ENCODE results near the gene STARD6.

DNA sequence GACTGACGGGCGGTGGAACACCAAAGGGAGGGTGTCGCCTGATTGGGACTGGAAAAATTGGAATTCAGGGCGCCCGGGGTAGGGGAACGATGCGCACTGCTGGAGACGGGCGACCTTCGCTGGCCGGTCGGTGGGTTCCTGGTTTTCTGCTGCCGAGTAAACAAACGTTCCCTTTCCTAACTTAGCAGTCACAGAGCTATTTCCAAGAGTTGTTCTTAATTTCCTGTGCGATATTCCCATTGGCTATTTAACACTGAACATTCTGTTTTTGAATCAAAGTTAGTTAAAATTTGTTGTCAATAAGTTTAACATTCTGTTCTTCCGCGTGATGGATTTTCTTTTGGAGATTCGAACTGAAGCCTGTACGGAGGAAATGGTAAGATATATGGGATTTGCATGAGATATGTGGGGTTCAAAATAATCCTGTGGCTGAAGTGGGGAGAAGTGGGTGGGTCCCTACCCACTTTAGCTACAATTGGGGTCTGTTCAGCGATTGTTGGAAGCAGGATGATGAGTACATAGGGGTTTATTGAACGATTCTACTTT is 910 bp upstream of the STARD6 start:
- TF ChIP-seq CTCF (IDR thresholded peaks at IDR 0.05) (no peak), POLR2A (IDR thresholded peaks at IDR 0.05) (no peak)

Data from uterus (tissue), 2 donors.